CD1c-positive myeloid dendritic cell (primary cell): ENCODE data around the gene GEMIN2.
"Not testable (repeated sequence)": the region's sequence is repeated elsewhere in the genome, so short reads cannot be mapped to it uniquely, and the experiment has no call there.

Experiments
- DNase-seq: peaks from one replicate; pipeline ENCODE4 v3.0.0-alpha.2; 2016; ENCODE audit errors: extremely low spot score

GEMIN2 gene

GRCh38 chr14:39109893-39110715, 4.0 kb upstream of the GEMIN2 start:
- DNase-seq = no peak

GRCh38 chr14:39113685-39114072, 444 bp upstream of the GEMIN2 start:
- DNase-seq = no peak

GRCh38 chr14:39122330-39123138, 8.4 kb downstream of the GEMIN2 start:
- DNase-seq = no peak

- not testable (repeated sequence) for DNase-seq
These were observed 23.7 kb downstream of the GEMIN2 start for GRCh38 chr14:39137835-39138234.

GRCh38 chr14:39138440-39138839, 24.3 kb downstream of the GEMIN2 start:
- no peak for DNase-seq

GRCh38 chr14:39140170-39140569, 26.0 kb downstream of the GEMIN2 start:
- no peak for DNase-seq

GRCh38 chr14:39141623-39142022, 27.5 kb downstream of the GEMIN2 start:
- DNase-seq = not testable (repeated sequence)

GRCh38 chr14:39143226-39143625, 29.1 kb downstream of the GEMIN2 start:
- DNase-seq = not testable (repeated sequence)

GRCh38 chr14:39145266-39145966, 31.3 kb downstream of the GEMIN2 start:
- no peak for DNase-seq

- DNase-seq = no peak
These were observed 40.6 kb downstream of the GEMIN2 start for GRCh38 chr14:39154594-39155189.

GRCh38 chr14:39157491-39157890, 43.4 kb downstream of the GEMIN2 start:
- DNase-seq = no peak

- no peak for DNase-seq
These were observed 44.2 kb downstream of the GEMIN2 start for GRCh38 chr14:39158222-39158858.

GRCh38 chr14:39160494-39160893, 46.4 kb downstream of the GEMIN2 start:
- DNase-seq = no peak

GRCh38 chr14:39167797-39168320, 53.7 kb downstream of the GEMIN2 start:
- DNase-seq = not testable (repeated sequence)

GRCh38 chr14:39168591-39168990, 54.5 kb downstream of the GEMIN2 start:
- DNase-seq = no peak

- DNase-seq = peak; percentile 18
These were observed 55.4 kb downstream of the GEMIN2 start for GRCh38 chr14:39169541-39169900.

- DNase-seq = no peak
These were observed 59.1 kb downstream of the GEMIN2 start for GRCh38 chr14:39173198-39173597.

GRCh38 chr14:39174560-39175444, 60.7 kb downstream of the GEMIN2 start, which contains the start of gene PNN:
TSS of gene PNN (plus strand) at chr14:39175254. CDS start at chr14:39175280, 26 bp downstream.
- DNase-seq = peak; percentile 99

- peak; percentile 41 for DNase-seq
These were observed 61.5 kb downstream of the GEMIN2 start for GRCh38 chr14:39175445-39176262.
